BJ (cell line): ENCODE data around the gene ABCB8. TPM values are rescaled to one million over a fixed set of nuclear protein-coding genes. Genes with fewer than 3 reads are reported as not detected.

ENCODE experiments used
- CTCF ChIA-PET: fragments of 350-600 bp; formaldehyde crosslinking; extraction: SDS; loops from one replicate; lab custom pipeline; 2021; ENCODE audit warnings: antibody characterized with exemption, inconsistent platforms; lab: Yijun Ruan, JAX
- POLR2A ChIA-PET: fragments of 300-600 bp; sonication (Branson Sonifier 250); formaldehyde crosslinking; extraction: SDS; loops from one replicate; lab custom pipeline; 2021; ENCODE audit warnings: antibody characterized with exemption; lab: Charles Lee
- DNase-seq: peaks from one replicate; pipeline ENCODE4 v3.0.0-alpha.2; 2011; ENCODE audit warnings: low read depth
- H3K27me3 ChIP-seq: 2 replicates; pipeline ENCODE4 v1.6.0; 2011; ENCODE audit warnings: low read length; ENCODE audit not compliant: control insufficient read depth, insufficient read depth
- H3K36me3 ChIP-seq: 2 replicates; pipeline ENCODE4 v1.5.1; 2011; ENCODE audit warnings: low read length; ENCODE audit not compliant: control insufficient read depth, insufficient read depth
- H3K4me3 ChIP-seq: 2 replicates; pipeline ENCODE4 v1.5.1; 2011; ENCODE audit warnings: low read depth, mild to moderate bottlenecking, control low read depth, low read length
- CTCF ChIP-seq: IDR thresholded peaks from 2 replicates; pipeline ENCODE4 v1.5.1; 2011; ENCODE audit warnings: low read depth, mild to moderate bottlenecking, control low read depth, inconsistent platforms, low read length, moderate library complexity; ENCODE audit not compliant: insufficient read depth
- polyA plus RNA-seq: library from polyadenylated mRNA; depleted of rRNA; stranded (reverse); fragments of >200 nt; gene quantifications from 2 replicates; pipeline ENCODE4 v1.2.3, GENCODE V29; 2011

The ABCB8 gene
- polyA plus RNA-seq, 1 experiment, result 23.6 TPM

- DNase-seq, result no peak
- Histone ChIP-seq H3K4me3 (peak within 1 kb of the TSS; percentile 91), H3K36me3 (no peaks in the 10 kb centered on the region), H3K27me3 (no peaks in the 10 kb centered on the region)
- POLR2A ChIA-PET, result no interaction called here
- CTCF ChIA-PET, result interaction anchor here (0.9 to 12.9 kb wide), 5 partner anchors 9 to 72 kb away, joined by 4 to 143 read pairs (median 4); no protein-coding TSS in a partner anchor
- TF ChIP-seq CTCF, result no peak
Measured at GRCh38 chr7:151085691-151086620, 57.7 kb downstream of the ABCB8 start, which contains the start of gene AGAP3. Gene AGAP3, plus strand, starts transcription at chr7:151086475. Its CDS starts 267 bp downstream, at chr7:151086742.

GRCh38 chr7:151086802-151087244 is 58.6 kb downstream of the ABCB8 start:
- POLR2A ChIA-PET, result no interaction called here
- Histone ChIP-seq H3K4me3 (peak overlapping the region; percentile 91), H3K27me3 (no peaks in the 10 kb centered on the region), H3K36me3 (no peaks in the 10 kb centered on the region)
- no peak for TF ChIP-seq CTCF
- CTCF ChIA-PET, result interaction anchor here (0.9 to 12.9 kb wide), 2 partner anchors 18 to 24 kb away, joined by 4 to 143 read pairs; no protein-coding TSS in a partner anchor
- DNase-seq, result no peak

- 0 out of 2 replicates have a peak, but pooled peaks have one; percentile 16 for TF ChIP-seq CTCF
- 0 out of 2 replicates have a peak, but pooled peaks cover 2% of the 10 kb centered on the region for H3K36me3 ChIP-seq
- CTCF ChIA-PET, result interaction anchor here (0.9 to 12.9 kb wide), 4 partner anchors 18 to 65 kb away, joined by 4 to 143 read pairs (median 4); no protein-coding TSS in a partner anchor
- H3K27me3 ChIP-seq, result no peaks in the 10 kb centered on the region
- POLR2A ChIA-PET, result no interaction called here
- peak overlapping the region; percentile 91 for H3K4me3 ChIP-seq
- DNase-seq, result no peak
Measured at GRCh38 chr7:151087245-151088018, 59.2 kb downstream of the ABCB8 start.

- ChIA-PET CTCF (interaction anchor here (0.5 to 12.9 kb wide), 8 partner anchors 22 to 110 kb away, joined by 3 to 143 read pairs (median 4); no protein-coding TSS in a partner anchor), POLR2A (interaction anchor here (0.6 kb wide), 1 partner anchor 109 kb away, joined by 3 read pairs; no protein-coding TSS in a partner anchor)
- peak overlapping the region; percentile 91 for H3K4me3 ChIP-seq
- no peaks in the 10 kb centered on the region for H3K27me3 ChIP-seq
- peaks cover 2% of the 10 kb centered on the region; the same call in 1 of the 2 replicates for H3K36me3 ChIP-seq
- TF ChIP-seq CTCF, result no peak
- no peak for DNase-seq
Measured at GRCh38 chr7:151088019-151088855, 60.0 kb downstream of the ABCB8 start.
